ENCODE data around the gene ZNF512. TPM values are rescaled to one million over a fixed set of nuclear protein-coding genes. Genes with fewer than 3 reads are reported as not detected.
"Not testable (repeated sequence)": the region's sequence is repeated elsewhere in the genome, so short reads cannot be mapped to it uniquely, and the experiment has no call there.

Gene ZNF512
- total RNA-seq, 1 donor from 2014 or later: 30.1 TPM

DNA sequence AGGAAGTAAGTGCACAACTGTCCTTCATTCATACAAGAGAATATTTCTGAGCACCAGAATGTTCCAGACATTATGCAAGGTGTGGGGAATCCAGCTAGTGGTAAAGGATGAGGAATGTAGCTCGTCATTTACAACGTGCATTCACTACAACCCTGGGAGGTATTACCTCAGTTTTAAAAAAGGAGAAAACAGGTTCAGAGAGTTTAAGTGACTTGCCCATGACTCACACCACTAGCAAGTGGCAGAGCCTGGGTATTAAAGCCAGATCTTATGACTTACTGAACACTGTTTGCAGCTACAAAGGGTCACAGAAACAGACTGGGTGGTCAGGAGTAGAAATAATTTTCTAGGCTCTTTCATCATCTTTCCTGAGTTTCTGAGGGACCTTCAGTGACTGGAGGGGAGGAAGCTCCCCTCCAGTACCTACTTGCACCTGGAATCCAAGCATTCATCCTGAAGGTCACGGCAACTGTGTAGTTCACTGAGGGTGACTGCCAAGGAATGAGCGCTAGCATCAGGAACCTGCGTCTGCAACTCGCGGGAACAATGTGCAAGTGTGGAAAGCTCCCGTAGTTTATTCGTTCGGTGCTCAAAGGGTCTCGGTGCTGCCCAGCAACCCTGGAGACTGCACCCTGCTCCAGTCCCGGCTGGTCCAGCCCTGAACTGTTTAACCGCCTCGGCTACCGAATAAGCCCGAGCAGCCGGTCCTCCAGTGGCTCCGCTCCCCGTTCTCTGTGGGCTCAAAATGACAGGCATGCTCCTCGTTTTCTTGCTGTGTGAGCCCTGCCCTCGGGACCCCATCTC, 45.3 kb downstream of the ZNF512 start:
- H3K9me3 Mint-ChIP-seq (ENCODE audit: unreplicated experiment): no peaks in the 10 kb centered on the region
- no peak for DNase-seq (ENCODE audit: low spot score)
- H3K4me1 Mint-ChIP-seq (ENCODE audit: unreplicated experiment): peaks cover 17% of the 10 kb centered on the region
- TF ChIP-seq, protein P1, sequence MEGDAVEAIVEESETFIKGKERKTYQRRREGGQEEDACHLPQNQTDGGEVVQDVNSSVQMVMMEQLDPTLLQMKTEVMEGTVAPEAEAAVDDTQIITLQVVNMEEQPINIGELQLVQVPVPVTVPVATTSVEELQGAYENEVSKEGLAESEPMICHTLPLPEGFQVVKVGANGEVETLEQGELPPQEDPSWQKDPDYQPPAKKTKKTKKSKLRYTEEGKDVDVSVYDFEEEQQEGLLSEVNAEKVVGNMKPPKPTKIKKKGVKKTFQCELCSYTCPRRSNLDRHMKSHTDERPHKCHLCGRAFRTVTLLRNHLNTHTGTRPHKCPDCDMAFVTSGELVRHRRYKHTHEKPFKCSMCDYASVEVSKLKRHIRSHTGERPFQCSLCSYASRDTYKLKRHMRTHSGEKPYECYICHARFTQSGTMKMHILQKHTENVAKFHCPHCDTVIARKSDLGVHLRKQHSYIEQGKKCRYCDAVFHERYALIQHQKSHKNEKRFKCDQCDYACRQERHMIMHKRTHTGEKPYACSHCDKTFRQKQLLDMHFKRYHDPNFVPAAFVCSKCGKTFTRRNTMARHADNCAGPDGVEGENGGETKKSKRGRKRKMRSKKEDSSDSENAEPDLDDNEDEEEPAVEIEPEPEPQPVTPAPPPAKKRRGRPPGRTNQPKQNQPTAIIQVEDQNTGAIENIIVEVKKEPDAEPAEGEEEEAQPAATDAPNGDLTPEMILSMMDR (IDR thresholded peaks at IDR 0.05; ENCODE audit: unreplicated experiment): no peak
- no peak overlapping the region for H3K4me3 Mint-ChIP-seq (ENCODE audit: unreplicated experiment)
- H3K36me3 Mint-ChIP-seq (ENCODE audit: low read depth, unreplicated experiment): peaks cover 23% of the 10 kb centered on the region
- H3K27ac Mint-ChIP-seq (ENCODE audit: unreplicated experiment): peak overlapping the region; percentile 96
- H3K27me3 Mint-ChIP-seq (ENCODE audit: unreplicated experiment): no peaks in the 10 kb centered on the region

- Mint-ChIP-seq H3K36me3 (ENCODE audit: low read depth, unreplicated experiment) (peaks cover 26% of the 10 kb centered on the region), H3K27ac (ENCODE audit: unreplicated experiment) (peak within 1 kb of the TSS; percentile 96), H3K9me3 (ENCODE audit: unreplicated experiment) (no peaks in the 10 kb centered on the region), H3K27me3 (ENCODE audit: unreplicated experiment) (no peaks in the 10 kb centered on the region), H3K4me1 (ENCODE audit: unreplicated experiment) (peaks cover 17% of the 10 kb centered on the region), H3K4me3 (ENCODE audit: unreplicated experiment) (no peak within 1 kb of the TSS)
- peak; percentile 67 for DNase-seq (ENCODE audit: low spot score)
- TF ChIP-seq, protein P1 (IDR thresholded peaks at IDR 0.05; ENCODE audit: unreplicated experiment): no peak
Measured at GRCh38 chr2:27628767-27629709, 46.2 kb downstream of the ZNF512 start, which contains the start of the genes CCDC121 and GPN1. Gene CCDC121 (minus strand): TSS chr2:27629012. CDS start chr2:27627799, 1,213 bp downstream. Gene GPN1 (plus strand): TSS chr2:27629050. CDS start chr2:27629059, 9 bp downstream.

GRCh38 chr2:27630257-27630656, 47.4 kb downstream of the ZNF512 start:
- H3K27me3 Mint-ChIP-seq (ENCODE audit: unreplicated experiment); DNase-seq (ENCODE audit: low spot score); H3K9me3 Mint-ChIP-seq (ENCODE audit: unreplicated experiment); H3K27ac Mint-ChIP-seq (ENCODE audit: unreplicated experiment); H3K4me3 Mint-ChIP-seq (ENCODE audit: unreplicated experiment): not testable (repeated sequence)
- Mint-ChIP-seq H3K4me1 (ENCODE audit: unreplicated experiment) (peaks cover 17% of the 10 kb centered on the region), H3K36me3 (ENCODE audit: low read depth, unreplicated experiment) (peaks cover 29% of the 10 kb centered on the region)

- H3K4me1 Mint-ChIP-seq (ENCODE audit: unreplicated experiment): no peaks in the 10 kb centered on the region
Measured at GRCh38 chr2:27634291-27634690, 51.4 kb downstream of the ZNF512 start.

GRCh38 chr2:27636766-27637165, 53.9 kb downstream of the ZNF512 start:
- no peaks in the 10 kb centered on the region for H3K9me3 Mint-ChIP-seq (ENCODE audit: unreplicated experiment)
- H3K4me1 Mint-ChIP-seq (ENCODE audit: unreplicated experiment): no peaks in the 10 kb centered on the region
- TF ChIP-seq, protein P1 (IDR thresholded peaks at IDR 0.05; ENCODE audit: unreplicated experiment): no peak
- H3K36me3 Mint-ChIP-seq (ENCODE audit: low read depth, unreplicated experiment): peaks cover 39% of the 10 kb centered on the region
- no peak for DNase-seq (ENCODE audit: low spot score)
- H3K27ac Mint-ChIP-seq (ENCODE audit: unreplicated experiment): no peak overlapping the region
- H3K4me3 Mint-ChIP-seq (ENCODE audit: unreplicated experiment): no peak overlapping the region
- H3K27me3 Mint-ChIP-seq (ENCODE audit: unreplicated experiment): no peaks in the 10 kb centered on the region

More at GRCh38 chr2:27634291-27634690, 51.4 kb downstream of the ZNF512 start:
- no peak overlapping the region for H3K4me3 Mint-ChIP-seq (ENCODE audit: unreplicated experiment)
- no peaks in the 10 kb centered on the region for H3K27me3 Mint-ChIP-seq (ENCODE audit: unreplicated experiment)
- TF ChIP-seq, protein P1 (IDR thresholded peaks at IDR 0.05; ENCODE audit: unreplicated experiment): no peak
- no peaks in the 10 kb centered on the region for H3K9me3 Mint-ChIP-seq (ENCODE audit: unreplicated experiment)
- DNase-seq (ENCODE audit: low spot score): no peak
- peaks cover 38% of the 10 kb centered on the region for H3K36me3 Mint-ChIP-seq (ENCODE audit: low read depth, unreplicated experiment)
- H3K27ac Mint-ChIP-seq (ENCODE audit: unreplicated experiment): no peak overlapping the region
